HepG2 (cell line): ENCODE results near the gene TPSAB1. TPM values are rescaled to one million over a fixed set of nuclear protein-coding genes. Genes with fewer than 3 reads are reported as not detected.

Experiments
- ATAC-seq: fragments of 200-7000 bp; cut with Tn5 transposase; 3 replicates; pipeline ENCODE4 v1.9.1; 2020; ENCODE audit warnings: mild to moderate bottlenecking, moderate library complexity
- BruUV-seq: library from RNA; stranded (reverse); fragments of 400-500 nt; replicated peaks from 2 replicates; lab custom pipeline; 2021; lab: Mats Ljungman, UMichigan
- CTCF ChIA-PET: fragments of 300-600 bp; formaldehyde crosslinking; extraction: SDS; loops from one replicate; lab custom pipeline; 2021; ENCODE audit warnings: low total read pairs, inconsistent platforms, low intra/inter-chr PET ratio; lab: Yijun Ruan, JAX
- POLR2A ChIA-PET: fragments of 350-600 bp; sonication (Branson Sonifier 250); formaldehyde crosslinking; loops from one replicate; lab custom pipeline; 2020; ENCODE audit warnings: antibody characterized with exemption, inconsistent platforms; lab: Yijun Ruan, JAX
- DNase-seq: peaks from one replicate; pipeline ENCODE4 v3.0.0-alpha.2; 2015; ENCODE audit warnings: low spot score
- FAIRE-seq: peaks from 3 replicates; lab custom pipeline; 2011; peaks lifted over from hg19 to GRCh38; lab: Jason Lieb, UNC
- H2AFZ ChIP-seq: one replicate; pipeline ENCODE4 v1.6.1; 2011; ENCODE audit warnings: low read length, inconsistent platforms
- H3K27ac ChIP-seq: fragments of 300-600 bp; 3 replicates; pipeline ENCODE4 v1.8.0; 2011; ENCODE audit warnings: mixed run types, mild to moderate bottlenecking, mixed read lengths, low read length, inconsistent platforms; ENCODE audit not compliant: insufficient read depth; ENCODE audit errors: extremely low read length
- H3K27me3 ChIP-seq, 2 experiments: fragments of 200-600 bp in 1 of 2; 2 replicates in 1 of 2; 3 replicates in 1 of 2; pipeline versions ENCODE4 v1.6.0 to v1.8.0; 2011; ENCODE audit warnings: low read length in 2 of 2, mild to moderate bottlenecking in 2 of 2, moderate library complexity in 2 of 2, inconsistent platforms in 1 of 2; ENCODE audit not compliant: insufficient read depth in 2 of 2, control insufficient read depth in 1 of 2
- H3K36me3 ChIP-seq, 2 experiments: fragments of 200-600 bp in 1 of 2; replicated peaks in 1 of 2; 2 replicates in 1 of 2; 3 replicates in 1 of 2; pipeline versions ENCODE4 v1.5.1 to v1.8.0; 2011; ENCODE audit warnings: low read length in 2 of 2, inconsistent platforms in 1 of 2; ENCODE audit not compliant: insufficient read depth in 2 of 2, control insufficient read depth in 1 of 2
- H3K4me1 ChIP-seq: 2 replicates; pipeline ENCODE4 v1.5.1; 2012; ENCODE audit warnings: low read length, inconsistent platforms; ENCODE audit not compliant: insufficient read depth
- H3K4me2 ChIP-seq: 2 replicates; pipeline ENCODE4 v1.6.0; 2011; ENCODE audit warnings: low read depth, low read length, inconsistent platforms
- H3K4me3 ChIP-seq, 3 experiments: fragments of 200-600 bp in 1 of 3; sonication (generic), shearing (Covaris generic) in 1 of 3; replicated peaks in 1 of 3; 2 replicates each; pipeline ENCODE4 v1.5.1; 2011 to 2016; ENCODE audit warnings: low read length in 3 of 3, inconsistent platforms in 2 of 3, low read depth in 2 of 3, mild to moderate bottlenecking in 2 of 3, control low read depth in 1 of 3, mixed read lengths in 1 of 3; ENCODE audit not compliant: insufficient read depth in 1 of 3
- H3K79me2 ChIP-seq: one replicate; pipeline ENCODE4 v1.6.1; 2011; ENCODE audit warnings: low read length, inconsistent platforms; ENCODE audit not compliant: insufficient read depth
- H3K9ac ChIP-seq: 2 replicates; pipeline ENCODE4 v1.6.0; 2011; ENCODE audit warnings: mild to moderate bottlenecking, low read depth, low read length, inconsistent platforms; ENCODE audit not compliant: insufficient read depth
- H3K9me3 ChIP-seq: 2 replicates; pipeline ENCODE4 v1.5.1; 2012; ENCODE audit warnings: mild to moderate bottlenecking, low read length
- H4K20me1 ChIP-seq: 2 replicates; pipeline ENCODE4 v1.6.0; 2011; ENCODE audit warnings: inconsistent platforms, mild to moderate bottlenecking, low read length, moderate library complexity; ENCODE audit not compliant: insufficient read depth
- FOSL2 ChIP-seq: sonication (generic); formaldehyde crosslinking; IDR thresholded peaks from 2 replicates; pipeline ENCODE4 v1.4.0; 2020; ENCODE audit warnings: missing genetic modification reagents
- FOXK1 ChIP-seq: sonication (generic); formaldehyde crosslinking; IDR thresholded peaks from 2 replicates; pipeline ENCODE4 v1.4.0; 2020; ENCODE audit warnings: low read depth, missing genetic modification reagents, borderline replicate concordance
- NR1H2 ChIP-seq: sonication (generic); formaldehyde crosslinking; IDR thresholded peaks from 2 replicates; pipeline ENCODE4 v1.8.1; 2022; ENCODE audit warnings: low read depth, missing genetic modification reagents, borderline replicate concordance
- RCOR2 ChIP-seq: IDR thresholded peaks from 2 replicates; pipeline ENCODE4 v1.6.1; 2016; ENCODE audit warnings: missing biosample characterization, missing genetic modification reagents
- SAFB2 ChIP-seq: sonication (generic); formaldehyde crosslinking; IDR thresholded peaks from 2 replicates; pipeline ENCODE4 v1.5.1; 2020; ENCODE audit warnings: missing genetic modification reagents, low read depth, mild to moderate bottlenecking, borderline replicate concordance
- ZC3H13 ChIP-seq: sonication (generic); formaldehyde crosslinking; IDR thresholded peaks from 2 replicates; pipeline ENCODE4 v1.8.1; 2023; ENCODE audit warnings: mild to moderate bottlenecking, missing genetic modification reagents, moderate library complexity
- ZNF354B ChIP-seq: sonication (generic); formaldehyde crosslinking; IDR thresholded peaks from 2 replicates; pipeline ENCODE4 v1.8.0; 2022; ENCODE audit warnings: mild to moderate bottlenecking, missing genetic modification reagents
- ZNF775 ChIP-seq: sonication (generic); formaldehyde crosslinking; IDR thresholded peaks from 2 replicates; pipeline ENCODE4 v1.4.0; 2020; ENCODE audit warnings: missing genetic modification reagents, mild to moderate bottlenecking, moderate library complexity, borderline replicate concordance
- ZSCAN12 ChIP-seq: sonication (generic); formaldehyde crosslinking; IDR thresholded peaks from 2 replicates; pipeline ENCODE4 v1.9.0; 2021; ENCODE audit warnings: mild to moderate bottlenecking, missing genetic modification reagents
- WGBS: methylation state at CpG from one replicate; pipeline ENCODE4 v1.1.6; 2017; ENCODE audit warnings: low lambda C conversion rate; 5-methylcytosine and 5-hydroxymethylcytosine counted together
- in situ Hi-C: cut with HindIII; loops from 2 replicates; pipeline ENCODE4 v1.10.0; 2017; ENCODE audit warnings: low pct_unique_long_range_greater_than_20kb; ENCODE audit not compliant: extremely low pct_ligation_motif_present
- intact Hi-C: fragments of 100-400 bp; cut with micrococcal nuclease; formaldehyde crosslinking; loops from one replicate; pipeline ENCODE4 v1.10.0; 2022; ENCODE audit not compliant: unreplicated experiment
- polyA plus RNA-seq, 8 experiments: library from polyadenylated mRNA; depleted of rRNA in 3 of 8; stranded (reverse) in 7 of 8; unstranded in 1 of 8; fragments of >200 nt; fragmentation: Illumina TruSeq in 4 of 8; extraction: Trizol in 4 of 8; gene quantifications; 2 replicates each; pipeline versions ENCODE4 v1.2.1 to v1.2.3, GENCODE V29; 2011 to 2016; ENCODE audit warnings: low read depth in 4 of 8, missing spikeins in 1 of 8, mixed read lengths in 1 of 8; ENCODE audit not compliant: insufficient read depth in 1 of 8
- total RNA-seq, 5 experiments: library from RNA; depleted of rRNA; stranded (reverse); fragments of >200 nt; fragmentation: Illumina TruSeq; extraction: Trizol; gene quantifications; 2 replicates each; pipeline ENCODE4 v1.2.3, GENCODE V29; 2016; ENCODE audit warnings: low read depth in 1 of 5
- TF ChIP-seq, protein P1 (sequence below): sonication (generic); formaldehyde crosslinking; IDR thresholded peaks from 2 replicates; pipeline ENCODE4 v1.4.0; 2020; ENCODE audit warnings: mild to moderate bottlenecking, missing genetic modification reagents
- TF ChIP-seq, protein P2 (sequence below): sonication (generic); formaldehyde crosslinking; IDR thresholded peaks from 2 replicates; pipeline ENCODE4 v1.4.0; 2020; ENCODE audit warnings: mild to moderate bottlenecking, missing genetic modification reagents, borderline replicate concordance

Gene TPSAB1
- total and polyA plus RNA-seq, 2 of the 13 experiments (the other 11 are each of a cell fraction or from before 2014, with no cell fraction given): 0.12 TPM; not detected in 1

DNA sequence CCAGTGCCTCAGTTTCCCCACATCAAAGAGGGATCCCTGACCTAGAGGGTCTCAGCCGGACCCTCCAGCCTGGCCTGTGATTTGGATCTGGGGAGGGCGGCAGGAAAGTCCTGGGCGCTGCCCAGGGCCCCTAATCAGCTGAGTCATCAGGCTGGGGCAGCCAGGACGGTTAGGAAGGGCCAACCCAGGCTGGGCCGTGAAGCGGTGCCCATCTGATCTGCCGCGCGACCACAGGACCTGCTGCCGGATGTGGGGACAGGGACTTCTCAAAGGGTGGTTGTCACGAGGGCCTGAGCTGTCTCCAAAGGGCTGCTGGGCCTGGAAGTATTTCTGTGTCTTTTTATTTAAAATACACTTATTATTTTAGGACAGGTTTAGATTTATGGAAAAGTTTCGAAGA lies 4.4 kb downstream of the TPSAB1 start:
- Histone ChIP-seq H3K27me3 (peaks cover 1 to 32% of the 10 kb centered on the region in 2 experiments; a peak in 4 of 5 replicates), H3K27ac (no peak overlapping the region), H3K36me3 (no peaks in the 10 kb centered on the region), H3K4me1 (no peaks in the 10 kb centered on the region), H3K4me3 (no peak overlapping the region), H2AFZ (no peak overlapping the region), H3K9ac (no peak overlapping the region), H3K79me2 (no peaks in the 10 kb centered on the region), H4K20me1 (no peaks in the 10 kb centered on the region), H3K9me3 (no peaks in the 10 kb centered on the region), H3K4me2 (no peak overlapping the region)
- BruUV-seq: no TSS peak
- in situ Hi-C loops: no loop called here
- no peak for ATAC-seq
- ChIA-PET CTCF (no interaction called here), POLR2A (no interaction called here)
- TF ChIP-seq FOSL2: 0 out of 2 replicates have a peak, but pooled peaks have one; percentile 12
- TF ChIP-seq, protein P1, sequence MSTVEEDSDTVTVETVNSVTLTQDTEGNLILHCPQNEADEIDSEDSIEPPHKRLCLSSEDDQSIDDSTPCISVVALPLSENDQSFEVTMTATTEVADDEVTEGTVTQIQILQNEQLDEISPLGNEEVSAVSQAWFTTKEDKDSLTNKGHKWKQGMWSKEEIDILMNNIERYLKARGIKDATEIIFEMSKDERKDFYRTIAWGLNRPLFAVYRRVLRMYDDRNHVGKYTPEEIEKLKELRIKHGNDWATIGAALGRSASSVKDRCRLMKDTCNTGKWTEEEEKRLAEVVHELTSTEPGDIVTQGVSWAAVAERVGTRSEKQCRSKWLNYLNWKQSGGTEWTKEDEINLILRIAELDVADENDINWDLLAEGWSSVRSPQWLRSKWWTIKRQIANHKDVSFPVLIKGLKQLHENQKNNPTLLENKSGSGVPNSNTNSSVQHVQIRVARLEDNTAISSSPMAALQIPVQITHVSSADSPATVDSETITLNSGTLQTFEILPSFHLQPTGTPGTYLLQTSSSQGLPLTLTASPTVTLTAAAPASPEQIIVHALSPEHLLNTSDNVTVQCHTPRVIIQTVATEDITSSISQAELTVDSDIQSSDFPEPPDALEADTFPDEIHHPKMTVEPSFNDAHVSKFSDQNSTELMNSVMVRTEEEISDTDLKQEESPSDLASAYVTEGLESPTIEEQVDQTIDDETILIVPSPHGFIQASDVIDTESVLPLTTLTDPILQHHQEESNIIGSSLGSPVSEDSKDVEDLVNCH (CRISPR knock-in tag): no peak
- 44% methylated on average over 7 of the region's 12 CpGs for WGBS
- DNase-seq: no peak
- intact Hi-C loops: no loop called here
- no peak for FAIRE-seq

DNA sequence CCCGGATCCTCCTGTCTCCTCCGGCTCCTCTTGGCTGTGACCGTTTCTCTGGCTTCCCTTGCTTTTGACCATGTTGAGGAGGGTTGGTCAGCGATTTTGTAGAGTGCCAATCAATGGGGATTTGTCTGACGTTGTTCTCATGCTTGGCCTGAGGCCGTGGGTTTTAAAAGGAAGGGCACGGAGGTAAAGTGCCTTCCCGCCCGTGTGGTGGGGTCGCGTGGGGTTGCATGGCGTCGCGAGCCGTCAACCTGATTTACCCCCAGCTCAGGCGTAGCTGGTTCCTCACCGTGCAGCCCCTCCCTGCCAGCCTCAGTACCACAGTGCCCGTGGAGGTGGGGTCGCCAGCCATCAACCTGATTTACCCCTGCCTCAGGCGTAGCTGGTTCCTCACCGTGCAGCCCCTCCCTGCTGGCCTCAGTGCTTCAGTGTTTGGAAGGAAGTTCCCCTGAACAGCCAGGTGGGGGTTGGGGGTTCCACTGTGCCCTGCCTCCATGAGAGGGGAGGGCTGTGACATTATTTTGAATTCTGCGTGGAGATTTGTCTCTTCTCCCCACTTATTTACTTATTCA lies 5.0 kb downstream of the TPSAB1 start:
- no peak overlapping the region for H2AFZ ChIP-seq
- DNase-seq (no peak), ATAC-seq (no peak), FAIRE-seq (no peak)
- in situ Hi-C loops: no loop called here
- no peak overlapping the region for H3K4me2 ChIP-seq
- no peak overlapping the region for H3K9ac ChIP-seq
- no peak overlapping the region for H3K27ac ChIP-seq
- H4K20me1 ChIP-seq: no peaks in the 10 kb centered on the region
- H3K4me1 ChIP-seq: no peaks in the 10 kb centered on the region
- no TSS peak for BruUV-seq
- H3K36me3 ChIP-seq: no peaks in the 10 kb centered on the region
- H3K27me3 ChIP-seq: peaks cover 1 to 32% of the 10 kb centered on the region in 2 experiments; a peak in 4 of 5 replicates
- H3K9me3 ChIP-seq: no peaks in the 10 kb centered on the region
- intact Hi-C loops: no loop called here
- 14% methylated on average over 12 of the region's 22 CpGs for WGBS
- no peaks in the 10 kb centered on the region for H3K79me2 ChIP-seq
- POLR2A ChIA-PET: no interaction called here
- CTCF ChIA-PET: no interaction called here
- no peak overlapping the region for H3K4me3 ChIP-seq
- TF ChIP-seq ZNF354B (CRISPR knock-in tag) (no peak), RCOR2 (CRISPR knock-in tag) (no peak), SAFB2 (CRISPR knock-in tag) (no peak), ZNF775 (no peak), NR1H2 (CRISPR knock-in tag) (no peak), ZSCAN12 (CRISPR knock-in tag) (no peak), FOXK1 (CRISPR knock-in tag) (no peak), ZC3H13 (no peak)
- TF ChIP-seq, protein P2, sequence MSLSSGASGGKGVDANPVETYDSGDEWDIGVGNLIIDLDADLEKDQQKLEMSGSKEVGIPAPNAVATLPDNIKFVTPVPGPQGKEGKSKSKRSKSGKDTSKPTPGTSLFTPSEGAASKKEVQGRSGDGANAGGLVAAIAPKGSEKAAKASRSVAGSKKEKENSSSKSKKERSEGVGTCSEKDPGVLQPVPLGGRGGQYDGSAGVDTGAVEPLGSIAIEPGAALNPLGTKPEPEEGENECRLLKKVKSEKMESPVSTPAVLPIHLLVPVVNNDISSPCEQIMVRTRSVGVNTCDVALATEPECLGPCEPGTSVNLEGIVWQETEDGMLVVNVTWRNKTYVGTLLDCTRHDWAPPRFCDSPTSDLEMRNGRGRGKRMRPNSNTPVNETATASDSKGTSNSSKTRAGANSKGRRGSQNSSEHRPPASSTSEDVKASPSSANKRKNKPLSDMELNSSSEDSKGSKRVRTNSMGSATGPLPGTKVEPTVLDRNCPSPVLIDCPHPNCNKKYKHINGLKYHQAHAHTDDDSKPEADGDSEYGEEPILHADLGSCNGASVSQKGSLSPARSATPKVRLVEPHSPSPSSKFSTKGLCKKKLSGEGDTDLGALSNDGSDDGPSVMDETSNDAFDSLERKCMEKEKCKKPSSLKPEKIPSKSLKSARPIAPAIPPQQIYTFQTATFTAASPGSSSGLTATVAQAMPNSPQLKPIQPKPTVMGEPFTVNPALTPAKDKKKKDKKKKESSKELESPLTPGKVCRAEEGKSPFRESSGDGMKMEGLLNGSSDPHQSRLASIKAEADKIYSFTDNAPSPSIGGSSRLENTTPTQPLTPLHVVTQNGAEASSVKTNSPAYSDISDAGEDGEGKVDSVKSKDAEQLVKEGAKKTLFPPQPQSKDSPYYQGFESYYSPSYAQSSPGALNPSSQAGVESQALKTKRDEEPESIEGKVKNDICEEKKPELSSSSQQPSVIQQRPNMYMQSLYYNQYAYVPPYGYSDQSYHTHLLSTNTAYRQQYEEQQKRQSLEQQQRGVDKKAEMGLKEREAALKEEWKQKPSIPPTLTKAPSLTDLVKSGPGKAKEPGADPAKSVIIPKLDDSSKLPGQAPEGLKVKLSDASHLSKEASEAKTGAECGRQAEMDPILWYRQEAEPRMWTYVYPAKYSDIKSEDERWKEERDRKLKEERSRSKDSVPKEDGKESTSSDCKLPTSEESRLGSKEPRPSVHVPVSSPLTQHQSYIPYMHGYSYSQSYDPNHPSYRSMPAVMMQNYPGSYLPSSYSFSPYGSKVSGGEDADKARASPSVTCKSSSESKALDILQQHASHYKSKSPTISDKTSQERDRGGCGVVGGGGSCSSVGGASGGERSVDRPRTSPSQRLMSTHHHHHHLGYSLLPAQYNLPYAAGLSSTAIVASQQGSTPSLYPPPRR (CRISPR knock-in tag): no peak
